SJSA1 (cell line): ENCODE measurements around the gene ZFP36L2. TPM values are rescaled to one million over a fixed set of nuclear protein-coding genes. Genes with fewer than 3 reads are reported as not detected.
A peak's percentile ranks its signal among the peaks of the same experiment; 100 is the strongest.

Experiments
- DNase-seq, 2 experiments: peaks; one replicate each; pipeline ENCODE4 v3.0.0-alpha.2; 2015 to 2020; ENCODE audit warnings: low spot score in 2 of 2, low read depth in 1 of 2
- H3K27ac ChIP-seq: fragments of 250-450 bp; sonication (Bioruptor Pico); 2 replicates; pipeline ENCODE4 v1.5.1; 2020; ENCODE audit warnings: mild to moderate bottlenecking, moderate library complexity
- H3K27me3 ChIP-seq: fragments of 250-450 bp; sonication (Bioruptor Pico); replicated peaks from 2 replicates; pipeline ENCODE4 v1.5.1; 2020; ENCODE audit warnings: mild to moderate bottlenecking, moderate library complexity
- H3K36me3 ChIP-seq: fragments of 250-450 bp; sonication (Bioruptor Pico); 2 replicates; pipeline ENCODE4 v1.5.1; 2020; ENCODE audit warnings: mild to moderate bottlenecking
- H3K4me1 ChIP-seq: fragments of 250-450 bp; sonication (Bioruptor Pico); replicated peaks from 2 replicates; pipeline ENCODE4 v1.6.1; 2021; ENCODE audit warnings: mild to moderate bottlenecking
- H3K4me3 ChIP-seq: fragments of 250-450 bp; sonication (Bioruptor Pico); 2 replicates; pipeline ENCODE4 v1.5.1; 2020; ENCODE audit warnings: mild to moderate bottlenecking
- H3K9me3 ChIP-seq: fragments of 250-450 bp; sonication (Bioruptor Pico); replicated peaks from 2 replicates; pipeline ENCODE4 v1.5.1; 2020; ENCODE audit warnings: mild to moderate bottlenecking
- total RNA-seq: library from RNA; depleted of rRNA; stranded (reverse); fragments of >200 nt; shearing (Covaris generic); gene quantifications from 2 replicates; pipeline ENCODE4 v1.2.3, GENCODE V29; 2014; rRNA removed

ZFP36L2 gene
- 1.9 and 4.0 TPM in 2 replicates for total RNA-seq

GRCh38 chr2:43226558-43226954, at the start of gene ZFP36L2:
ZFP36L2 (minus strand) TSS chr2:43226606; CDS start chr2:43226315, 291 bp downstream.
- Histone ChIP-seq H3K27me3 (no peaks in the 10 kb centered on the region), H3K36me3 (peaks cover 58% of the 10 kb centered on the region), H3K4me1 (peaks cover 52% of the 10 kb centered on the region), H3K4me3 (peak within 1 kb of the TSS; percentile 81), H3K27ac (peak within 1 kb of the TSS; percentile 88), H3K9me3 (no peaks in the 10 kb centered on the region)
- DNase-seq = peak; percentile 96 to 97

- no peak overlapping the region for H3K27ac ChIP-seq
- H3K9me3 ChIP-seq = no peaks in the 10 kb centered on the region
- no peak overlapping the region for H3K4me3 ChIP-seq
- H3K27me3 ChIP-seq = no peaks in the 10 kb centered on the region
- no peak for DNase-seq
- peaks cover 26% of the 10 kb centered on the region for H3K4me1 ChIP-seq
- peaks cover 5% of the 10 kb centered on the region; the same call in 1 of the 2 replicates for H3K36me3 ChIP-seq
Observed at GRCh38 chr2:43274721-43275120, 48.3 kb upstream of the ZFP36L2 start.

- H3K36me3 ChIP-seq = peaks cover 5% of the 10 kb centered on the region; the same call in 1 of the 2 replicates
- no peaks in the 10 kb centered on the region for H3K27me3 ChIP-seq
- no peaks in the 10 kb centered on the region for H3K9me3 ChIP-seq
- H3K27ac ChIP-seq = no peak overlapping the region
- no peak for DNase-seq
- no peak overlapping the region for H3K4me3 ChIP-seq
- peaks cover 33% of the 10 kb centered on the region for H3K4me1 ChIP-seq
Observed at GRCh38 chr2:43274055-43274454, 47.6 kb upstream of the ZFP36L2 start.

GRCh38 chr2:43273529-43273928, 47.1 kb upstream of the ZFP36L2 start:
- no peak overlapping the region for H3K4me3 ChIP-seq
- H3K9me3 ChIP-seq = no peaks in the 10 kb centered on the region
- peaks cover 38% of the 10 kb centered on the region for H3K4me1 ChIP-seq
- peaks cover 5% of the 10 kb centered on the region; the same call in 1 of the 2 replicates for H3K36me3 ChIP-seq
- peak in 1 of 2 experiments; percentile 46 for DNase-seq
- no peaks in the 10 kb centered on the region for H3K27me3 ChIP-seq
- H3K27ac ChIP-seq = no peak overlapping the region

- H3K4me1 ChIP-seq = peaks cover 42% of the 10 kb centered on the region
- H3K9me3 ChIP-seq = no peaks in the 10 kb centered on the region
- H3K27me3 ChIP-seq = no peaks in the 10 kb centered on the region
- H3K27ac ChIP-seq = no peak overlapping the region
- DNase-seq = no peak
- no peak overlapping the region for H3K4me3 ChIP-seq
- peaks cover 5% of the 10 kb centered on the region; the same call in 1 of the 2 replicates for H3K36me3 ChIP-seq
Observed at GRCh38 chr2:43270930-43271615, 44.7 kb upstream of the ZFP36L2 start.

GRCh38 chr2:43270461-43270860, 44.1 kb upstream of the ZFP36L2 start:
- Histone ChIP-seq H3K27me3 (no peaks in the 10 kb centered on the region), H3K4me1 (peaks cover 44% of the 10 kb centered on the region), H3K9me3 (no peaks in the 10 kb centered on the region), H3K36me3 (peaks cover 5% of the 10 kb centered on the region; the same call in 1 of the 2 replicates), H3K4me3 (no peak overlapping the region), H3K27ac (no peak overlapping the region)
- no peak for DNase-seq

- no peaks in the 10 kb centered on the region for H3K27me3 ChIP-seq
- no peaks in the 10 kb centered on the region for H3K9me3 ChIP-seq
- no peak overlapping the region for H3K4me3 ChIP-seq
- peaks cover 5% of the 10 kb centered on the region; the same call in 1 of the 2 replicates for H3K36me3 ChIP-seq
- H3K4me1 ChIP-seq = peaks cover 44% of the 10 kb centered on the region
- DNase-seq = no peak
- no peak overlapping the region; the same call in 1 of the 2 replicates for H3K27ac ChIP-seq
Observed at GRCh38 chr2:43269706-43270105, 43.3 kb upstream of the ZFP36L2 start.

GRCh38 chr2:43269074-43269572, 42.7 kb upstream of the ZFP36L2 start:
- H3K36me3 ChIP-seq = peaks cover 5% of the 10 kb centered on the region; the same call in 1 of the 2 replicates
- no peaks in the 10 kb centered on the region for H3K9me3 ChIP-seq
- peak in 1 of 2 experiments; percentile 58 for DNase-seq
- no peak overlapping the region; the same call in 1 of the 2 replicates for H3K27ac ChIP-seq
- no peak overlapping the region for H3K4me3 ChIP-seq
- no peaks in the 10 kb centered on the region for H3K27me3 ChIP-seq
- peaks cover 41% of the 10 kb centered on the region for H3K4me1 ChIP-seq

- Histone ChIP-seq H3K27me3 (no peaks in the 10 kb centered on the region), H3K4me3 (no peak overlapping the region), H3K9me3 (no peaks in the 10 kb centered on the region), H3K27ac (no peak overlapping the region), H3K36me3 (peaks cover 5% of the 10 kb centered on the region; the same call in 1 of the 2 replicates), H3K4me1 (peaks cover 33% of the 10 kb centered on the region)
- DNase-seq = no peak
Observed at GRCh38 chr2:43268066-43268953, 41.9 kb upstream of the ZFP36L2 start.

- Histone ChIP-seq H3K4me3 (no peak overlapping the region), H3K4me1 (peaks cover 32% of the 10 kb centered on the region), H3K36me3 (peaks cover 5% of the 10 kb centered on the region; the same call in 1 of the 2 replicates), H3K27me3 (no peaks in the 10 kb centered on the region), H3K9me3 (no peaks in the 10 kb centered on the region), H3K27ac (no peak overlapping the region)
- no peak for DNase-seq
Observed at GRCh38 chr2:43267381-43267780, 41.0 kb upstream of the ZFP36L2 start.

GRCh38 chr2:43266711-43267111, 40.3 kb upstream of the ZFP36L2 start:
- H3K36me3 ChIP-seq = peaks cover 5% of the 10 kb centered on the region; the same call in 1 of the 2 replicates
- H3K9me3 ChIP-seq = no peaks in the 10 kb centered on the region
- peak; percentile 39 to 56 for DNase-seq
- H3K27ac ChIP-seq = no peak overlapping the region
- no peak overlapping the region for H3K4me3 ChIP-seq
- no peaks in the 10 kb centered on the region for H3K27me3 ChIP-seq
- peaks cover 32% of the 10 kb centered on the region for H3K4me1 ChIP-seq

- Histone ChIP-seq H3K9me3 (no peaks in the 10 kb centered on the region), H3K27me3 (no peaks in the 10 kb centered on the region), H3K4me3 (no peak overlapping the region), H3K36me3 (no peaks in the 10 kb centered on the region), H3K4me1 (peaks cover 32% of the 10 kb centered on the region), H3K27ac (no peak overlapping the region)
- DNase-seq = no peak
Observed at GRCh38 chr2:43265421-43265820, 39.0 kb upstream of the ZFP36L2 start.

- Histone ChIP-seq H3K9me3 (no peaks in the 10 kb centered on the region), H3K27ac (no peak overlapping the region), H3K4me1 (peaks cover 29% of the 10 kb centered on the region), H3K36me3 (no peaks in the 10 kb centered on the region), H3K4me3 (no peak overlapping the region), H3K27me3 (no peaks in the 10 kb centered on the region)
- DNase-seq = no peak
Observed at GRCh38 chr2:43265001-43265400, 38.6 kb upstream of the ZFP36L2 start.
